ENCODE data around the gene ZDHHC4. TPM values are rescaled to one million over a fixed set of nuclear protein-coding genes. Genes with fewer than 3 reads are reported as not detected.
A peak's percentile ranks its signal among the peaks of the same experiment; 100 is the strongest.
"Not testable (repeated sequence)": the region's sequence is repeated elsewhere in the genome, so short reads cannot be mapped to it uniquely, and the experiment has no call there.

Gene ZDHHC4
- total RNA-seq, 1 donor from 2014 or later = 67.9 TPM

DNA sequence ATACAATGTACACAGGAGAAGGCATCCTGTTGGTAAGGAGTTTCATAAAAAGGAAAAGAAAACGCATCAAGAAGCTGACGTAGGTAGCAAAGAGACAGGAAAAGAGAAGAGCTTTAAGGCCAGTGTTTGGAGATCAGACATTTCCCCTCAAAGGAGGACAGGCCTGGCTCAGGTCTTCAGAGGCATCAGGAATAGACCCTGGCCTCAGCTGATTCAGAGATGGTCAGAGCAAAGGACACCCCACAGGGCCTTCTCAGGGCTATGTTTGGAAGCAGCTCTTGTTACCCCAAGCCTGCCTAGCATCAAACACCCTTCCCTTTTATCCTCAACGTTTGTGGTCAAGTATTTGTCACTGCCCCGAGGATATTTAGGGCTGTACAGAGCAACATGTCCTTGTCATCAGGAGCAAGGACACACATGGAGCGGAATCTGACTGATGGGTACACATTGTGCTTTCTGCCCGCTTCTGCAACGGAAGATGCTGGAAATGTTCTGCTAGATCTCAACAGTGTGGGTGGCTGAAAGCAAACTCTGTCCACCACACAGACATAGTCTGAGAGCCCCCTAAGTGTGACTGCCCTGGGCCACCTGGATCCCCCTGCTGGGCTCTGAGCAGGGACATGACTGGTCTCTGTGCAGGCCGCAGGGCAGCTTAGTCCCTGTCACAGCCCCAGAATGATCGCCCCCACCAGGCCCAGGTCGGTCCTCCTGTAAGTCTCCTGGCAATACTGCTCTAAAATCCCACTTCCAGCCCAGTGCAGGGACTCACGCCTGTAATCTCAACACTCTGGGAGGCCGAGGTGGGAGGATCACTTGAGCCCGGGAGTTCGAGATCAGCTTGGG lies 1.0 kb upstream of the ZDHHC4 start:
- H3K36me3 Mint-ChIP-seq = peaks cover 6% of the 10 kb centered on the region
- H3K27me3 Mint-ChIP-seq = peaks cover 4% of the 10 kb centered on the region
- peaks cover 10% of the 10 kb centered on the region for H3K4me1 Mint-ChIP-seq (ENCODE audit: unreplicated experiment)
- no peak for TF ChIP-seq CTCF (conservative IDR thresholded peaks at IDR 0.05)
- H3K4me3 Mint-ChIP-seq = peak overlapping the region; percentile 74
- no peak overlapping the region for H3K27ac Mint-ChIP-seq
- DNase-seq (ENCODE audit: extremely low spot score, unreplicated experiment) = no peak
- no peaks in the 10 kb centered on the region for H3K9me3 Mint-ChIP-seq

GRCh38 chr7:6576867-6577368 lies 336 bp upstream of the ZDHHC4 start:
- Mint-ChIP-seq H3K36me3 (peaks cover 13% of the 10 kb centered on the region), H3K4me3 (peak overlapping the region; percentile 93)
- DNase-seq (ENCODE audit: extremely low spot score, unreplicated experiment); H3K27me3 Mint-ChIP-seq; H3K4me1 Mint-ChIP-seq (ENCODE audit: unreplicated experiment); H3K9me3 Mint-ChIP-seq; H3K27ac Mint-ChIP-seq: not testable (repeated sequence)

DNA sequence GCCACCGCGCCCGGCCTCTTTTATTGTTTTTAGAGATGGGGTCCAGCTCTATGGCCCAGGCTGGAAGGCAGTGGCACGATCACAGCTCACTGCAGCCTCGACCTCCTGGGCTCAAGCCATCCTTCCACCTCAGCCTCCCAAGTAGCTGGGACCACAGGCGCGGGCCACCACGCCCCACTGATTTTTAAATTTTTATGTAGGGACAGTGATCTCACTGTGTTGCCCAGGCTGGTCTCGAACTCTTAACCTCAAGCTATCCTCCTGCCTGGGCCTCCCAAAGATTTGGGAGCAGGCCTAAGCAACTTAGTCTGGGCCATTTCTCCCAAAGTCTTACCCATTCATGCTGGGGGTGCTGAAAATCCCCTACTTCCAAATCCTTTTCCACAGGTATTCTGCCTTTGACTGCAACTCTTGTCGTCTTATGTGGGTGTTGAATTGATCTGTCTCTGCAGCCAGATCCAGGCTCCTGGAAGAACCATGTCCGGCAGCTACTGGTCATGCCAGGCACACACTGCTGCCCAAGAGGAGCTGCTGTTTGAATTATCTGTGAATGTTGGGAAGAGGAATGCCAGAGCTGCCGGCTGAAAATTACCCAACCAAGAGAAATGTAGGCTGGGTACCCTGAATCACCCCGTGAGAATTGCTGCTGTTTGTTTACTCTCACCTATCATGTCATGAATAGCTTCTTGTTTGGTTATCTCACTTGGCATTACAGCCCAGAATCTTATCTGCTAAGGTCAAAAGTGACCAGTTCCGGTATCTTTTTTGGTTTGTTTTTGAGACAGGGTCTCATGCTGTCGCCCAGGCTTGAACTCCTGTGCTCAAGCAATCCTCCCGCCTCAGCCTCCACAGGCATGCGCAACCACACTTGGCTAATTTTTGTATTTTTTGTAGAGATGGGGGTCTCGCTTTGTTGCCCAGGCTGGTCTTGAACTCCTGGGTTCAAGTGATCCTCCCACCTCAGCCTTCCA lies 1.1 kb downstream of the ZDHHC4 start:
- no peak for DNase-seq (ENCODE audit: extremely low spot score, unreplicated experiment)
- Mint-ChIP-seq H3K27me3 (no peaks in the 10 kb centered on the region), H3K4me1 (ENCODE audit: unreplicated experiment) (peaks cover 10% of the 10 kb centered on the region), H3K27ac (peak overlapping the region; percentile 91), H3K9me3 (no peaks in the 10 kb centered on the region), H3K4me3 (peak overlapping the region; percentile 93), H3K36me3 (peaks cover 16% of the 10 kb centered on the region)
- no peak for TF ChIP-seq CTCF (conservative IDR thresholded peaks at IDR 0.05)

GRCh38 chr7:6579446-6579845 lies 2.2 kb downstream of the ZDHHC4 start:
- H3K36me3 Mint-ChIP-seq = peaks cover 16% of the 10 kb centered on the region
- no peaks in the 10 kb centered on the region for H3K9me3 Mint-ChIP-seq
- DNase-seq (ENCODE audit: extremely low spot score, unreplicated experiment) = no peak
- peak; percentile 45 for TF ChIP-seq CTCF (conservative IDR thresholded peaks at IDR 0.05)
- H3K27me3 Mint-ChIP-seq = no peaks in the 10 kb centered on the region
- peak overlapping the region; percentile 80 for H3K27ac Mint-ChIP-seq
- peaks cover 10% of the 10 kb centered on the region for H3K4me1 Mint-ChIP-seq (ENCODE audit: unreplicated experiment)
- peak overlapping the region; percentile 93 for H3K4me3 Mint-ChIP-seq

DNA sequence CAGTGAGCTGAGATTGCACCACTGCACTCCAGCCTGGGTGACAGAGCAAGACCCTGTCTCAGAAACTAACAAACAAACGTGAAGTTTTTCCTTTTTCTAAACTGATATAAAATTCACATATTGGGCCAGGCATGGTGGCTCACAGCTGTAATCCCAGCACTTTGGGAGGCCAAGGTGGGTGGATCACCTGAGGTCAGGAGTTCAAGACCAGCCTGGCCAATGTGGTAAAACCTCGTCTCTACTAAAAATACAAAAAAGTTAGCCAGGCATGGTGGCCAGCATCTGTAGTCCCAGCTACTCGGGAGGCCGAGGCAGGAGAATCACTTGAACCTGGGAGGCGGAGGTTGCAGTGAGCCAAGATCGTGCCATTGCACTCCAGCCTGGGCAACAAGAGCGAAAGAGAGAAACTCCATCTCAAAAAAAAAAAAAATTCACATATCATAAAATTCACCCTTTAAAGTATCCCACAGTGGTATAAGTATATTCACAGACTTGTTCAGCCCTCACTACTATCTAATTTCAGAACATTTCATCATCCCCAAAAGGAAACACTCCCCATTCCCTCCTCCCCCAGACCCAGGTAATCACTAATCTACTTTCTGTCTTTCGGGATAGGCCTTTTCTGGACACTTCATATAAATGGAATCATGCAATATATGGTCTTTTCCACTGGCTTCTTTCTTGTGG lies 8.6 kb downstream of the ZDHHC4 start:
- H3K36me3 Mint-ChIP-seq = peaks cover 29% of the 10 kb centered on the region
- DNase-seq (ENCODE audit: extremely low spot score, unreplicated experiment); H3K4me1 Mint-ChIP-seq (ENCODE audit: unreplicated experiment); H3K9me3 Mint-ChIP-seq; H3K27me3 Mint-ChIP-seq; H3K4me3 Mint-ChIP-seq; H3K27ac Mint-ChIP-seq: not testable (repeated sequence)

DNA sequence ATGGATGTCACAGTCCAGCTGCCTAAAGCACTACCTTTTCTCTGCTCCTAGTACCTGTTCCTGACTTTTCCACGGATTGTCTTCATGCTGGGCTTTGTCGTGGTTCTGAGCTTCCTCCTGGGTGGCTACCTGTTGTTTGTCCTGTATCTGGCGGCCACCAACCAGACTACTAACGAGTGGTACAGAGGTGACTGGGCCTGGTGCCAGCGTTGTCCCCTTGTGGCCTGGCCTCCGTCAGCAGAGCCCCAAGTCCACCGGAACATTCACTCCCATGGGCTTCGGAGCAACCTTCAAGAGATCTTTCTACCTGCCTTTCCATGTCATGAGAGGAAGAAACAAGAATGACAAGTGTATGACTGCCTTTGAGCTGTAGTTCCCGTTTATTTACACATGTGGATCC lies 11.3 kb downstream of the ZDHHC4 start:
- peak overlapping the region; percentile 59 for H3K27ac Mint-ChIP-seq
- peak overlapping the region; percentile 85 for H3K4me3 Mint-ChIP-seq
- peaks cover 18% of the 10 kb centered on the region for H3K36me3 Mint-ChIP-seq
- H3K9me3 Mint-ChIP-seq = no peaks in the 10 kb centered on the region
- no peaks in the 10 kb centered on the region for H3K27me3 Mint-ChIP-seq
- DNase-seq (ENCODE audit: extremely low spot score, unreplicated experiment) = no peak
- H3K4me1 Mint-ChIP-seq (ENCODE audit: unreplicated experiment) = peaks cover 5% of the 10 kb centered on the region
- TF ChIP-seq CTCF (conservative IDR thresholded peaks at IDR 0.05) = no peak
